KMS-11 (cell line): ENCODE measurements around the gene NINL.
"Not testable (repeated sequence)": the region's sequence is repeated elsewhere in the genome, so short reads cannot be mapped to it uniquely, and the experiment has no call there.

ENCODE experiments used
- H2AFZ ChIP-seq: fragments of 200-600 bp; sonication (generic); 2 replicates; pipeline ENCODE4 v1.6.1; 2016; ENCODE audit warnings: antibody characterized with exemption, mixed run types, low read depth
- H3K27ac ChIP-seq: fragments of 200-600 bp; sonication (generic); 2 replicates; pipeline ENCODE4 v1.6.1; 2016; ENCODE audit warnings: mild to moderate bottlenecking, mixed run types
- H3K27me3 ChIP-seq: fragments of 200-600 bp; sonication (generic); 2 replicates; pipeline ENCODE4 v1.6.1; 2017; ENCODE audit warnings: mild to moderate bottlenecking, low read depth, mixed run types, moderate library complexity; ENCODE audit not compliant: insufficient read depth
- H3K36me3 ChIP-seq: fragments of 200-600 bp; sonication (generic); 2 replicates; pipeline ENCODE4 v1.6.1; 2017; ENCODE audit warnings: mild to moderate bottlenecking, mixed run types; ENCODE audit not compliant: insufficient read depth
- H3K4me1 ChIP-seq: fragments of 200-600 bp; sonication (generic); 2 replicates; pipeline ENCODE4 v1.6.1; 2016; ENCODE audit warnings: mild to moderate bottlenecking, low read depth, mixed run types; ENCODE audit not compliant: poor library complexity, severe bottlenecking
- H3K4me2 ChIP-seq: fragments of 200-600 bp; sonication (generic); 2 replicates; pipeline ENCODE4 v1.7.0; 2016; ENCODE audit warnings: mild to moderate bottlenecking, mixed run types
- H3K4me3 ChIP-seq: fragments of 200-600 bp; sonication (generic); IDR thresholded peaks from 2 replicates; pipeline ENCODE4 v1.6.1; 2017; ENCODE audit warnings: low read depth, low read length, mixed read lengths; ENCODE audit not compliant: insufficient read depth
- H3K79me2 ChIP-seq: fragments of 200-600 bp; sonication (generic); 2 replicates; pipeline ENCODE4 v1.6.1; 2016; ENCODE audit warnings: low read depth, mixed run types; ENCODE audit not compliant: insufficient read depth
- H3K9ac ChIP-seq: fragments of 200-600 bp; sonication (generic); 2 replicates; pipeline ENCODE4 v1.6.1; 2016; ENCODE audit warnings: mild to moderate bottlenecking, mixed run types
- H4K20me1 ChIP-seq: fragments of 200-600 bp; sonication (generic); 2 replicates; pipeline ENCODE4 v1.6.1; 2016; ENCODE audit warnings: mild to moderate bottlenecking, mixed run types; ENCODE audit not compliant: insufficient read depth
- TF ChIP-seq, protein P1 (sequence below): fragments of 200-600 bp; sonication (generic); conservative IDR thresholded peaks from 2 replicates; pipeline ENCODE4 v1.6.1; 2017; ENCODE audit warnings: low read depth, mild to moderate bottlenecking, antibody characterized with exemption, low read length, moderate library complexity, mixed read lengths

NINL gene

DNA sequence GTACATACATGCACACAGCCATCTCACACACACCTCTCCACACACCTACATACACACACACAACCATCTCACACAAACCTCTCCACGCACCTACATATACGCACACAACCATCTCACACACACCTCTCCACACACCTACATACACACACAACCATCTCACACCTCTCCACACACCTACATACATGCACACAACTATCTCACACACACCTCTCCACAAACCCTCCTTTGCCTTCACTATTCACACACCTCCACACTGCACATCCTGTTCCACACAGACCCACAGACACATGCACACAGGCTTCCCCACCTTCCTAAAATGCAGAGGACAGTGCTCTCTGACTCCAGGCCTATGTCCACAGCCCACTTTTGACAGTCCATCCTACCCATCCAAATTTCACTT lies 16.3 kb upstream of the NINL start:
- no peak overlapping the region for H3K4me2 ChIP-seq
- no peaks in the 10 kb centered on the region for H3K36me3 ChIP-seq
- TF ChIP-seq, protein P1, sequence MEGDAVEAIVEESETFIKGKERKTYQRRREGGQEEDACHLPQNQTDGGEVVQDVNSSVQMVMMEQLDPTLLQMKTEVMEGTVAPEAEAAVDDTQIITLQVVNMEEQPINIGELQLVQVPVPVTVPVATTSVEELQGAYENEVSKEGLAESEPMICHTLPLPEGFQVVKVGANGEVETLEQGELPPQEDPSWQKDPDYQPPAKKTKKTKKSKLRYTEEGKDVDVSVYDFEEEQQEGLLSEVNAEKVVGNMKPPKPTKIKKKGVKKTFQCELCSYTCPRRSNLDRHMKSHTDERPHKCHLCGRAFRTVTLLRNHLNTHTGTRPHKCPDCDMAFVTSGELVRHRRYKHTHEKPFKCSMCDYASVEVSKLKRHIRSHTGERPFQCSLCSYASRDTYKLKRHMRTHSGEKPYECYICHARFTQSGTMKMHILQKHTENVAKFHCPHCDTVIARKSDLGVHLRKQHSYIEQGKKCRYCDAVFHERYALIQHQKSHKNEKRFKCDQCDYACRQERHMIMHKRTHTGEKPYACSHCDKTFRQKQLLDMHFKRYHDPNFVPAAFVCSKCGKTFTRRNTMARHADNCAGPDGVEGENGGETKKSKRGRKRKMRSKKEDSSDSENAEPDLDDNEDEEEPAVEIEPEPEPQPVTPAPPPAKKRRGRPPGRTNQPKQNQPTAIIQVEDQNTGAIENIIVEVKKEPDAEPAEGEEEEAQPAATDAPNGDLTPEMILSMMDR, result no peak
- no peak overlapping the region for H3K27ac ChIP-seq
- H3K4me3 ChIP-seq, result no peak overlapping the region
- no peaks in the 10 kb centered on the region for H3K79me2 ChIP-seq
- no peak overlapping the region for H3K9ac ChIP-seq
- no peaks in the 10 kb centered on the region for H3K27me3 ChIP-seq
- no peaks in the 10 kb centered on the region for H3K4me1 ChIP-seq
- H2AFZ ChIP-seq, result no peak overlapping the region
- H4K20me1 ChIP-seq, result no peaks in the 10 kb centered on the region

DNA sequence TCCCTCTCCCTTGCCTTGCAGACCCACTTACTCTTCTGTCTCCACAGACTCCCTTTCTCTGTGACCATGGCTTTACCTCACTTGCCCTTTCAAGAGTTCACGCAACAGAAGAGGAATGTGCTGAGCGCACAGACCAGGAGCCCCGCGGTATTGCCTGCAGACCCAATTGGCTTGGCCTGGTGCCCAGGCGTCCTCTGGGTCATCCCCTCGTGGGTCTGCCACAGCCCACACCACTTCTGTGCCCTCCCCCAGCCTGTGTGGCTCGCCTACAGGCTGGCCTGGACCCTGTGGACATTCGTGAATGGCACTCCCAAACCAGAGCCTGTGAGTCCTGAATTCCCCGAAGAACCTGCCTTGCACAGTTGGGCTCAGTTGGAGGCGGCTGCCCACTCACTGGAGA lies 15.3 kb upstream of the NINL start:
- Histone ChIP-seq H3K4me1 (no peaks in the 10 kb centered on the region), H3K9ac (no peak overlapping the region), H2AFZ (no peak overlapping the region), H3K79me2 (no peaks in the 10 kb centered on the region), H3K36me3 (no peaks in the 10 kb centered on the region), H4K20me1 (no peaks in the 10 kb centered on the region), H3K27ac (no peak overlapping the region), H3K27me3 (no peaks in the 10 kb centered on the region), H3K4me3 (no peak overlapping the region), H3K4me2 (no peak overlapping the region)
- TF ChIP-seq, protein P1, result no peak

DNA sequence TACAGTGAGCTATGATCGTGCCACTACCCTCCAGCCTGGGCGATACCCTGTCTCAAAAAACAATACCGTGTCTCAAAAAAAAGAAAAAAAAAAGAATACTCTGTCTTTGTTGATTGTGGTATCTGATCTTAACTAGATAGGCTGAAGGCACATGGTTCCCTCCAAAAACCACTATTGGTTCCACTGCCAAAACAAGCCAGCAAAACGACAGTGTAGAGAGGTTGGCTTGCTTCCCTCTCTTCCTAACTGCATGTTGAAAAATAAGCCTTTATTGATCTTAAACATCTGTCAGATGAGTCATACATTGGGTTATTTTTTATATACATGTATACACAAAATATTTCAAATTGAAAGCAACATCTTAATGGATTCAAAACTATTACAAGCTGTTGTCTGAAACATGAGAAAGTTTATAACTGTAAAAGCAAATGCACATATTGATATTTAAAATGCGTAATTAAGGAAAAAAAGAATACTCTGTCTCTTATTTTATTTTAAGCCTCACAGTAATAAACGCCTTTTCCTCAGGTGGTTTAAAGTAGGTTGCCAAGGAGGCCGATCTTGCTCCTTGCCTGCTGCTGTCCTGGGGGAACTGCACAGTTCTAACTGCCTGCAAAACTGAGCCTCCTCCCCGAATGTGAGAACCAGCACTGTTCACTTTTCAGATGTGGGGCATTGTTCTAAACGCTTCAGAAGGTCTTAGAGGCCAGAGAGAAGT lies 7.0 kb upstream of the NINL start:
- TF ChIP-seq, protein P1, result no peak
- Histone ChIP-seq H3K79me2 (no peaks in the 10 kb centered on the region), H4K20me1 (no peaks in the 10 kb centered on the region), H3K9ac (no peak overlapping the region), H3K27me3 (no peaks in the 10 kb centered on the region), H3K4me1 (no peaks in the 10 kb centered on the region), H3K27ac (no peak overlapping the region), H3K4me2 (no peak overlapping the region), H3K4me3 (no peak overlapping the region), H3K36me3 (no peaks in the 10 kb centered on the region), H2AFZ (no peak overlapping the region)

DNA sequence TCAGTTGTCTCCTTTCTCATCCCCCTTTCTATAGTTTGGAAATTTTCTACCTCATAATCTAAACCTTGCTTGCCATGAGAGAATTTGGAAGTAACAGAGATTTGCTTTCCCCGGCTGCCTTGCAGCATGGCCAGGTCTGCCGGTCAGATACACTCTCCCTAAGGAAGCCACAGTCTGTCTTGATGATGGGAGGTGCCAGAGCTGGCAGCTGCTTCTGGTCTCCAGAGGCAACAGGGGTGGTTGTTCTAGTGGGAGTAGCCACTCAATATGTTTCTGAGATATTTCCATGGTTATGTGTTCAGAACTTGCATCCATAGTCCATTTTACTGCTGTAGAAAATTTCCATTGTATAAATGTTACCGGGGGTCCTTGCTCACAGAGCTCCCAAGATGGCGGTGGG lies 5.4 kb upstream of the NINL start:
- not testable (repeated sequence) for H4K20me1 ChIP-seq, H3K4me2 ChIP-seq, H2AFZ ChIP-seq, H3K79me2 ChIP-seq, H3K4me1 ChIP-seq, H3K27ac ChIP-seq, H3K27me3 ChIP-seq, H3K36me3 ChIP-seq, H3K9ac ChIP-seq, H3K4me3 ChIP-seq

DNA sequence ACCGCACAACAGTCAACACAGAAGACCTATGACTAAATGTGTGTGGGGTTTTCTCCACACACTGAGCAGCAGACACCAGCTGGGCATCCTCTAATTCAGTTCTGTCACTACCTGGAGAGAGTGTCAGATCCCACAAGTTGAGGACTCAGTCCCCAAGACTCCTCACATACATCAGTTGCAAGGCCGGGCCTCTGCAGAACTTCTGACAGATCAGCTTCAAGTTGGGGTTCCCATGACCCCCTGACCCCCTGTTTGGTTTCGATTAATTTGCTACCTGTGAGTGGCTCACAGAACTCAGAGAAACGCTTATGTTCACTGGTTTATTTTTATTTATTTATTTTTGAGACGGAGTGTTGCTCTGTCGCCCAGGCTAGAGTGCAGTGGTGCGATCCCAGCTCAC lies 3.2 kb upstream of the NINL start:
- no peaks in the 10 kb centered on the region for H3K4me1 ChIP-seq
- H2AFZ ChIP-seq, result no peak overlapping the region
- H3K79me2 ChIP-seq, result no peaks in the 10 kb centered on the region
- no peak overlapping the region for H3K4me3 ChIP-seq
- no peak overlapping the region for H3K4me2 ChIP-seq
- TF ChIP-seq, protein P1, result no peak
- no peaks in the 10 kb centered on the region for H3K36me3 ChIP-seq
- H3K27me3 ChIP-seq, result no peaks in the 10 kb centered on the region
- no peak overlapping the region for H3K27ac ChIP-seq
- no peak overlapping the region for H3K9ac ChIP-seq
- no peaks in the 10 kb centered on the region for H4K20me1 ChIP-seq
